Measurements from ENCODE around the gene OR4K13. TPM values are rescaled to one million over a fixed set of nuclear protein-coding genes. Genes with fewer than 3 reads are reported as not detected.

The OR4K13 gene
- total RNA-seq, 1 experiment from 2014 or later, result not detected

GRCh38 chr14:20044243-20044642 is 8.4 kb upstream of the OR4K13 start:
- intact Hi-C loops (cut with micrococcal nuclease; ENCODE audit: unreplicated experiment), result no loop called here
- DNase-seq (ENCODE audit: low read depth, low spot score) (no peak), ATAC-seq (no peak)
- ChIA-PET CTCF (no interaction called here), POLR2A (no interaction called here)
- Histone ChIP-seq H3K27me3 (ENCODE audit: control insufficient read depth, insufficient read depth, low read length) (no peaks in the 10 kb centered on the region), H3K36me3 (ENCODE audit: control insufficient read depth, insufficient read depth, low read length) (no peaks in the 10 kb centered on the region), H3K4me3 (ENCODE audit: low read depth in 2 of 2, low read length in 2 of 2) (no peak overlapping the region), H3K4me1 (ENCODE audit: control insufficient read depth, insufficient read depth, low read length) (no peaks in the 10 kb centered on the region), H3K27ac (ENCODE audit: low read length) (no peak overlapping the region), H3K9me3 (ENCODE audit: control insufficient read depth, insufficient read depth, low read depth, low read length) (no peaks in the 10 kb centered on the region)
- BruUV-seq (replicated peaks), result no TSS peak
- in situ Hi-C loops (cut with HindIII; ENCODE audit: low pct_unique_long_range_greater_than_20kb, low sequenced_read_pairs), result no loop called here
- TF ChIP-seq TCF7L2 (IDR thresholded peaks at IDR 0.05; ENCODE audit: low read depth, low read length) (no peak), POLR2AphosphoS5 (IDR thresholded peaks at IDR 0.05; ENCODE audit: low read depth, low read length) (no peak), SIN3A (IDR thresholded peaks at IDR 0.05; ENCODE audit: borderline replicate concordance, insufficient read depth, low read depth, low read length) (no peak), REST (IDR thresholded peaks at IDR 0.05; ENCODE audit: insufficient read depth in 1 of 2, low read depth in 2 of 2, low read length in 1 of 2) (no peak), CTCF (IDR thresholded peaks at IDR 0.05) (no peak)

- POLR2A ChIA-PET, result no interaction called here
- TF ChIP-seq POLR2AphosphoS5 (IDR thresholded peaks at IDR 0.05; ENCODE audit: low read depth, low read length), result no peak
- TF ChIP-seq TCF7L2 (IDR thresholded peaks at IDR 0.05; ENCODE audit: low read depth, low read length), result no peak
- TF ChIP-seq REST (IDR thresholded peaks at IDR 0.05; ENCODE audit: insufficient read depth in 1 of 2, low read depth in 2 of 2, low read length in 1 of 2), result no peak
- TF ChIP-seq CTCF (IDR thresholded peaks at IDR 0.05), result no peak
- no peak for TF ChIP-seq SIN3A (IDR thresholded peaks at IDR 0.05; ENCODE audit: borderline replicate concordance, insufficient read depth, low read depth, low read length)
- ATAC-seq, result no peak
- intact Hi-C loops (cut with micrococcal nuclease; ENCODE audit: unreplicated experiment) (no loop called here), in situ Hi-C loops (cut with HindIII; ENCODE audit: low pct_unique_long_range_greater_than_20kb, low sequenced_read_pairs) (no loop called here)
- CTCF ChIA-PET, result no interaction called here
- Histone ChIP-seq H3K27ac (ENCODE audit: low read length) (no peak overlapping the region), H3K4me1 (ENCODE audit: control insufficient read depth, insufficient read depth, low read length) (no peaks in the 10 kb centered on the region), H3K27me3 (ENCODE audit: control insufficient read depth, insufficient read depth, low read length) (no peaks in the 10 kb centered on the region), H3K36me3 (ENCODE audit: control insufficient read depth, insufficient read depth, low read length) (no peaks in the 10 kb centered on the region), H3K4me3 (ENCODE audit: low read depth in 2 of 2, low read length in 2 of 2) (no peak overlapping the region), H3K9me3 (ENCODE audit: control insufficient read depth, insufficient read depth, low read depth, low read length) (no peaks in the 10 kb centered on the region)
- no TSS peak for BruUV-seq (replicated peaks)
- DNase-seq (ENCODE audit: low read depth, low spot score), result no peak
These were observed 389 bp downstream of the OR4K13 start for GRCh38 chr14:20035449-20035848.

Data from Panc1 (cell line).